KMS-11 (cell line): ENCODE data around the gene ZNF784.

Experiments used
- H2AFZ ChIP-seq: fragments of 200-600 bp; sonication (generic); 2 replicates; pipeline ENCODE4 v1.6.1; 2016; ENCODE audit warnings: antibody characterized with exemption, mixed run types, low read depth
- H3K27ac ChIP-seq: fragments of 200-600 bp; sonication (generic); 2 replicates; pipeline ENCODE4 v1.6.1; 2016; ENCODE audit warnings: mild to moderate bottlenecking, mixed run types
- H3K27me3 ChIP-seq: fragments of 200-600 bp; sonication (generic); 2 replicates; pipeline ENCODE4 v1.6.1; 2017; ENCODE audit warnings: mild to moderate bottlenecking, low read depth, mixed run types, moderate library complexity; ENCODE audit not compliant: insufficient read depth
- H3K36me3 ChIP-seq: fragments of 200-600 bp; sonication (generic); 2 replicates; pipeline ENCODE4 v1.6.1; 2017; ENCODE audit warnings: mild to moderate bottlenecking, mixed run types; ENCODE audit not compliant: insufficient read depth
- H3K4me1 ChIP-seq: fragments of 200-600 bp; sonication (generic); 2 replicates; pipeline ENCODE4 v1.6.1; 2016; ENCODE audit warnings: mild to moderate bottlenecking, low read depth, mixed run types; ENCODE audit not compliant: poor library complexity, severe bottlenecking
- H3K4me2 ChIP-seq: fragments of 200-600 bp; sonication (generic); 2 replicates; pipeline ENCODE4 v1.7.0; 2016; ENCODE audit warnings: mild to moderate bottlenecking, mixed run types
- H3K4me3 ChIP-seq: fragments of 200-600 bp; sonication (generic); IDR thresholded peaks from 2 replicates; pipeline ENCODE4 v1.6.1; 2017; ENCODE audit warnings: low read depth, low read length, mixed read lengths; ENCODE audit not compliant: insufficient read depth
- H3K79me2 ChIP-seq: fragments of 200-600 bp; sonication (generic); 2 replicates; pipeline ENCODE4 v1.6.1; 2016; ENCODE audit warnings: low read depth, mixed run types; ENCODE audit not compliant: insufficient read depth
- H3K9ac ChIP-seq: fragments of 200-600 bp; sonication (generic); 2 replicates; pipeline ENCODE4 v1.6.1; 2016; ENCODE audit warnings: mild to moderate bottlenecking, mixed run types
- H4K20me1 ChIP-seq: fragments of 200-600 bp; sonication (generic); 2 replicates; pipeline ENCODE4 v1.6.1; 2016; ENCODE audit warnings: mild to moderate bottlenecking, mixed run types; ENCODE audit not compliant: insufficient read depth
- TF ChIP-seq, protein P1 (sequence below): fragments of 200-600 bp; sonication (generic); conservative IDR thresholded peaks from 2 replicates; pipeline ENCODE4 v1.6.1; 2017; ENCODE audit warnings: low read depth, mild to moderate bottlenecking, antibody characterized with exemption, low read length, moderate library complexity, mixed read lengths

The ZNF784 gene

DNA sequence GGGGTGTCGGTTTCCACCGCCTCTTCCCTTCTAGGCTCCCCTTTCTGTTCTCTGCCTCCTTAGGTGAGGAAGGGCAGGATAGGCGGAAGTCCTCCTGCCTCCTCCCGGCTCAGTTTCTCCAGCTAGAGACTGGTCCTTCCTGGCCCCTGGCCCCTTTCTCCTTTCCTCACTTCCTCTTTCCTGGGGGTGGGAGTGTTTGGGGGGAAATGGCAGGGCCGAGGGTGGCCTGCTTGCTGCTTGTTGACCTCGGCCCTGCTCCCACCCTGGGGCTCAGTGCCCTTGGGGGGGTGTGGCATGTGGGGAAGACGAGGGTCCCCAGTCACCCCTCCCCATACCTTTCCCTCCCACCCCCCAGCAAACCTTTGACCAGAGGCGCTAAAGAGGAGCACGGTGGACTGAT is 35.5 kb upstream of the ZNF784 start:
- TF ChIP-seq, protein P1, sequence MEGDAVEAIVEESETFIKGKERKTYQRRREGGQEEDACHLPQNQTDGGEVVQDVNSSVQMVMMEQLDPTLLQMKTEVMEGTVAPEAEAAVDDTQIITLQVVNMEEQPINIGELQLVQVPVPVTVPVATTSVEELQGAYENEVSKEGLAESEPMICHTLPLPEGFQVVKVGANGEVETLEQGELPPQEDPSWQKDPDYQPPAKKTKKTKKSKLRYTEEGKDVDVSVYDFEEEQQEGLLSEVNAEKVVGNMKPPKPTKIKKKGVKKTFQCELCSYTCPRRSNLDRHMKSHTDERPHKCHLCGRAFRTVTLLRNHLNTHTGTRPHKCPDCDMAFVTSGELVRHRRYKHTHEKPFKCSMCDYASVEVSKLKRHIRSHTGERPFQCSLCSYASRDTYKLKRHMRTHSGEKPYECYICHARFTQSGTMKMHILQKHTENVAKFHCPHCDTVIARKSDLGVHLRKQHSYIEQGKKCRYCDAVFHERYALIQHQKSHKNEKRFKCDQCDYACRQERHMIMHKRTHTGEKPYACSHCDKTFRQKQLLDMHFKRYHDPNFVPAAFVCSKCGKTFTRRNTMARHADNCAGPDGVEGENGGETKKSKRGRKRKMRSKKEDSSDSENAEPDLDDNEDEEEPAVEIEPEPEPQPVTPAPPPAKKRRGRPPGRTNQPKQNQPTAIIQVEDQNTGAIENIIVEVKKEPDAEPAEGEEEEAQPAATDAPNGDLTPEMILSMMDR, result no peak
- peaks cover 18% of the 10 kb centered on the region; the same call in 1 of the 2 replicates for H3K36me3 ChIP-seq
- H3K4me2 ChIP-seq, result no peak overlapping the region
- no peaks in the 10 kb centered on the region for H3K27me3 ChIP-seq
- no peak overlapping the region for H2AFZ ChIP-seq
- no peak overlapping the region for H3K4me3 ChIP-seq
- peaks cover 90% of the 10 kb centered on the region for H3K79me2 ChIP-seq
- H3K27ac ChIP-seq, result no peak overlapping the region
- H3K9ac ChIP-seq, result no peak overlapping the region
- H4K20me1 ChIP-seq, result peaks cover 16% of the 10 kb centered on the region
- H3K4me1 ChIP-seq, result peaks cover 22% of the 10 kb centered on the region

DNA sequence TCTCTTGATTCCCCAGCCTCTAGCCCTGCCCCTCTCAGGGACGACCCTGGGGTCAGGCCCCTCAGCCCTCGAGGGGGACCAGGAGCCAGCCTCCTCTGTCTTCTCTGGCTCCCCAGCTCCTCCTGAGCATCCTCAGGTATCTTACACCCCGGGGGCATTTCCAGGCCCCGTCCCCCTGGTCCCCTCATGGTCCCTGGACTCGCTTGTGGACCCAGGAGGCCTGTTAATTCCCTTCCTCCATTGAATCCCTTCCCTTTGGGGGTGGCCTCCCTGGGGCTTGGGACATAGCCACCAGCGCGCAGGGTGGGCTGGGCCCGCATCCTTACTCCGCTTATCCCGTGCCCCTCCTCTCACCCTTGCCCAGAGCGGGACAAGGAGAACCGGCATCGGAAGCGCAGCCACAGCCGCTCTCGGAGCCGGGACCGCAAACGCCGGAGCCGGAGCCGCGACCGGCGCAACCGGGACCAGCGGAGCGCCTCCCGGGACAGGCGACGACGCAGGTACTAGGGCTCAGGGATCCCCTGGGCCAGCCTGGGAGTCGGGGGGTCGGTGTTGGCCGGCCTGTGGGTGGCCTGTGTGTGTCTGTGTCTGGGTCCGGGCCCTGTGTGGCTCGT is 34.6 kb upstream of the ZNF784 start:
- Histone ChIP-seq H3K4me2 (0 out of 2 replicates have a peak overlapping the region, but pooled peaks have one; percentile 2), H3K4me3 (no peak overlapping the region), H2AFZ (no peak overlapping the region), H3K9ac (no peak overlapping the region), H3K79me2 (peaks cover 81% of the 10 kb centered on the region), H3K4me1 (peaks cover 22% of the 10 kb centered on the region), H3K36me3 (peaks cover 18% of the 10 kb centered on the region; the same call in 1 of the 2 replicates), H4K20me1 (peaks cover 16% of the 10 kb centered on the region), H3K27ac (no peak overlapping the region), H3K27me3 (no peaks in the 10 kb centered on the region)
- TF ChIP-seq, protein P1, result no peak

- no peak overlapping the region for H3K4me3 ChIP-seq
- H2AFZ ChIP-seq, result no peak overlapping the region
- peaks cover 5% of the 10 kb centered on the region; the same call in 1 of the 2 replicates for H4K20me1 ChIP-seq
- peaks cover 64% of the 10 kb centered on the region for H3K79me2 ChIP-seq
- TF ChIP-seq, protein P1, result no peak
- peaks cover 6% of the 10 kb centered on the region; the same call in 1 of the 2 replicates for H3K36me3 ChIP-seq
- peak overlapping the region; percentile 88 for H3K4me2 ChIP-seq
- H3K27ac ChIP-seq, result no peak overlapping the region
- no peak overlapping the region; the same call in 1 of the 2 replicates for H3K9ac ChIP-seq
- H3K4me1 ChIP-seq, result peaks cover 22% of the 10 kb centered on the region
- no peaks in the 10 kb centered on the region for H3K27me3 ChIP-seq
These were observed 32.8 kb upstream of the ZNF784 start for GRCh38 chr19:55656988-55657747.

GRCh38 chr19:55656552-55656951 is 32.2 kb upstream of the ZNF784 start:
- Histone ChIP-seq H4K20me1 (peaks cover 5% of the 10 kb centered on the region; the same call in 1 of the 2 replicates), H3K9ac (peak overlapping the region; percentile 95), H3K4me2 (peak overlapping the region; percentile 88), H3K79me2 (peaks cover 59% of the 10 kb centered on the region), H3K4me3 (no peak overlapping the region), H2AFZ (no peak overlapping the region), H3K27ac (peak overlapping the region; percentile 94), H3K27me3 (no peaks in the 10 kb centered on the region), H3K36me3 (peaks cover 5% of the 10 kb centered on the region; the same call in 1 of the 2 replicates), H3K4me1 (peaks cover 22% of the 10 kb centered on the region)
- TF ChIP-seq, protein P1, result no peak
